ENCODE data around the gene HOXD11.

GRCh38 chr2:176110415-176111308, 3.6 kb downstream of the HOXD11 start:
- TF ChIP-seq CTCF (IDR thresholded peaks at IDR 0.05; ENCODE audit: low read depth, low read length) (no peak), POLR2A (IDR thresholded peaks at IDR 0.05; ENCODE audit: extremely low read depth, insufficient read length) (no peak), MYC (IDR thresholded peaks at IDR 0.05; ENCODE audit: low read depth, low read length) (no peak), MAX (IDR thresholded peaks at IDR 0.05; ENCODE audit: low read depth, low read length) (no peak)
